MV-4-11 (cell line): Measurements from ENCODE around the gene MRM3.
"Not testable (repeated sequence)": the region's sequence is repeated elsewhere in the genome, so short reads cannot be mapped to it uniquely, and the experiment has no call there.

ENCODE experiments used
- DNase-seq: peaks from one replicate; lab custom pipeline; 2025; lab: John Stamatoyannopoulos, UW

MRM3 gene

GRCh38 chr17:781805-782731 is at the start of gene MRM3, which contains the start of gene GLOD4:
TSS of gene MRM3 (plus strand) at chr17:782353. CDS start at chr17:782379, 26 bp downstream.
TSS of gene GLOD4 (minus strand) at chr17:782280. CDS start at chr17:782255, 25 bp downstream.
- peak; percentile 81 for DNase-seq

GRCh38 chr17:732902-733720 is 49.0 kb upstream of the MRM3 start:
- DNase-seq: no peak

- no peak for DNase-seq
These were observed 48.4 kb upstream of the MRM3 start for GRCh38 chr17:733743-734142.

GRCh38 chr17:737561-738113 is 44.5 kb upstream of the MRM3 start:
- no peak for DNase-seq

- peak; percentile 92 for DNase-seq
These were observed 41.7 kb upstream of the MRM3 start for GRCh38 chr17:740240-741017.

- DNase-seq: peak; percentile 20
These were observed 39.9 kb upstream of the MRM3 start for GRCh38 chr17:742147-742793.

GRCh38 chr17:743139-743538 is 39.0 kb upstream of the MRM3 start:
- no peak for DNase-seq

GRCh38 chr17:744937-745336 is 37.2 kb upstream of the MRM3 start:
- DNase-seq: no peak

- DNase-seq: no peak
These were observed 36.7 kb upstream of the MRM3 start for GRCh38 chr17:745406-745805.

GRCh38 chr17:746181-746580 is 36.0 kb upstream of the MRM3 start:
- DNase-seq: no peak

- no peak for DNase-seq
These were observed 35.1 kb upstream of the MRM3 start for GRCh38 chr17:746783-747629.

GRCh38 chr17:748604-749003 is 33.5 kb upstream of the MRM3 start:
- DNase-seq: not testable (repeated sequence)

GRCh38 chr17:749359-749758 is 32.8 kb upstream of the MRM3 start:
- not testable (repeated sequence) for DNase-seq

- no peak for DNase-seq
These were observed 31.6 kb upstream of the MRM3 start for GRCh38 chr17:750431-751037.

GRCh38 chr17:751269-752001 is 30.7 kb upstream of the MRM3 start:
- DNase-seq: peak; percentile 48

- DNase-seq: peak; percentile 82
These were observed 30.0 kb upstream of the MRM3 start, which contains the start of gene GEMIN4 for GRCh38 chr17:752002-752619. TSS of gene GEMIN4 (minus strand) at chr17:752264. CDS start at chr17:752142, 122 bp downstream.

GRCh38 chr17:752620-753219 is 29.4 kb upstream of the MRM3 start:
- DNase-seq: no peak

- peak; percentile 25 for DNase-seq
These were observed 28.7 kb upstream of the MRM3 start for GRCh38 chr17:753418-753817.
